HG02759 (cell line): Measurements from ENCODE around the gene RDH16.
"Not testable (repeated sequence)": the region's sequence is repeated elsewhere in the genome, so short reads cannot be mapped to it uniquely, and the experiment has no call there.

Experiments used
- ATAC-seq: cut with Tn5 transposase; IDR thresholded peaks from one replicate; pipeline ENCODE4 v1.9.1; 2021; ENCODE audit warnings: mild to moderate bottlenecking, moderate library complexity; ENCODE audit not compliant: unreplicated experiment

The RDH16 gene

GRCh38 chr12:56954958-56955355, 2.5 kb downstream of the RDH16 start:
- ATAC-seq: no peak

- no peak for ATAC-seq
These were observed 3.1 kb downstream of the RDH16 start for GRCh38 chr12:56954057-56954957.

GRCh38 chr12:56953314-56953713, 4.1 kb downstream of the RDH16 start:
- no peak for ATAC-seq

DNA sequence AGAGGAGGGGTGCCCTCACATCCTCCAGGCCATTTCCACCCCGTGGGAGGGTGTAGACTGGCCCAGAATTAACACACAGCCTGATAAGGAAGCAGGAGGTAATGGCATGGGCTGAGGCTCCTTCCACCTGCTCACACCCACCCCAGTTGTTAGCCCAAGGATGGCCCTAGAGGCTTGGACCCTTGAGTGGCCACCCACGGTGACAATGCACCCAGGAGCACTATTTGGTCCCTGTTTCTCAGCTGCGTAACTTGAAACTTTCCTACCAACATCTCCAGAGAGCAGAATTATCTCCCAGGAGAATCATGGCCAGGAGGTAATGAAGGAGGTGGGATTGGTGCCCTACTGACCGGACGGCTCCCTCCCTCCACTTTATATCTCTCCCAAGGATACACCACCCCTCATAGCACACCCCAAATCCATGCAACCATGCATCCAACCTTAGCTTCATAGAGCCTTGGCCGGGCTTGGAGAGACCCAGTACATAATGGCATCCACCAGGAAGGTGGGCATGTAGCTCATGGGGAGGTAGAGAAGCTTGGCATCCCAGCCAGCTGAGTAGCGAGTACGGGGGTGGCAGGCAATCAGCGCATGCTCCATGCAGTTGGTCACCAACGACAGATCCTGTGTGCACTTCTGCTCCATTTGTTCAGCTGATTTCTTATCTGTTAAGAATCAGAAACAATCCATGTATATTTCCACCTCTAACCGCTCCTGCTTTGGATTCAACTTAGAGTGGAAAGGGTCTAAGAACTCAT, 5.6 kb downstream of the RDH16 start:
- no peak for ATAC-seq

GRCh38 chr12:56948881-56949280, 8.5 kb downstream of the RDH16 start:
- ATAC-seq: no peak

DNA sequence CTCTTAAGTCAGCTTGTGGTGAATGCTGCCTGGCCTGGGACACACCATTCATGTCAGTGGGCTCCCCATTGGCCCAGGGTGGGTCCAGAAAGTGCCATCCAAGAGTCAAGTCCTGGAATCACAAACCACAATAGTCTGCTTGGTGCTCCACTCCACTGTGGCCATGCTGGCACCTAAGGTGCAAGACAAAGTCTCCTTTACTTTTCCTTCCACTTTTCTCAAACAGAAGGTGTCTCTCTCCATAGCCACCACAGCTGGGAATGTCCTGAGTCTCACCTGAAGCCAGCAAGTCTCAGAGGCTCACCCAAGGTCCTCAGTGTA, 9.0 kb downstream of the RDH16 start:
- ATAC-seq: no peak

DNA sequence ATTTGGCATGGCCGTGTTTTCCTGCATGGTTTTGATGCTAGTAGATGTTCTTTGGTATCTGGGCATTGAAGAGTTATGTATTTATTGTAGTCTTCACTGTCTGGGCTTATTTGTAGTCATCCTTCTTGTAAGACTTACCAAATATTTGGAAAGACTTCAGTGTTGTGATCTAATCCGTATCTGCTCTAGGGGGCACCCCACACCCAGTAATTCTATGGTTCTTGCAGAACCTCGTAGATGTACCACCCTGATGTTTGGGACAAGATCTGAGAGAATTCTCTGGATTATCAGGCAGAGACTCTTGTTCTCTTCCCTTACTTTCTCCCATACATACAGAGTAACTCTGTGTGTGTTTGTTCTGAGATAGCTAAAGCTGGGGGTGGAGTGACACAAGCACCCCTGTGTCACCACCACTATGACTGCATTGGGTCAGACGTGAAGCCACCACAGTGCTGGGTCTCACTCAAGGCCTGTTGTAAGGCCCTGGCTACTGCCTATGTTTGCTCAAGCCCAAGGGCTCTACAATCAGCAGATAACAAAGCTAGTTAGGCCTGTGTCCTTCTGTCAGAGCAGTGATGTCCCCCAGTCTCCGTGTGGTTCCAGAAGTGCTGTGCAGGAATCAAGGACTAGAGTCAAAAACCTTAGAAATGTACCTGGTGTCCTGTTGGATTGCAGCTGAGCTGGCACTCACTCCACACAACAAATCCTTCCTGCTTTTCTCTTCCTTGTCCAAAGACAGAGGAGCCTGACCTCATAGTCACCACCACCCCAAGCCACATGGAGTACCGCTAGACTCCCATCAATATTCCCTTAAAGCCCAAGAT, 9.6 kb downstream of the RDH16 start:
- ATAC-seq: no peak

DNA sequence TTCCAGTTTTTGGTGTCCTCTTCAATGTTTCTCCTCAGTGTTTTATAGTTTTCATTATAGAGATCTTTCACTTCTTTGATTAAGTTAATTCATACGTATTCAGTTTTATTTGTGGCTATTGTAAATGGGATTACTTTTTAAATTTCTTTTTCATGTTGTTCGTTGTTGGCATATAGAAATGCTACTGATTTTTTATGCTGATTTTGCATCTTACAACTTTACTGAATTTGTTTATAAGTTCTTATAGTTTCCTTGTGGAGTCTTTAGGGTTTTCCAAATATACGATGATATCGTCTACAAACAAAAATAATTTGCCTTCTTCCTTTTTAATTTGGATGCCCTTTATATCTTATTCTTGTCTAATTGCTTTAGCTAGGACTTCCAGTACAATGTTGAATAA, 13.5 kb downstream of the RDH16 start:
- ATAC-seq: no peak

DNA sequence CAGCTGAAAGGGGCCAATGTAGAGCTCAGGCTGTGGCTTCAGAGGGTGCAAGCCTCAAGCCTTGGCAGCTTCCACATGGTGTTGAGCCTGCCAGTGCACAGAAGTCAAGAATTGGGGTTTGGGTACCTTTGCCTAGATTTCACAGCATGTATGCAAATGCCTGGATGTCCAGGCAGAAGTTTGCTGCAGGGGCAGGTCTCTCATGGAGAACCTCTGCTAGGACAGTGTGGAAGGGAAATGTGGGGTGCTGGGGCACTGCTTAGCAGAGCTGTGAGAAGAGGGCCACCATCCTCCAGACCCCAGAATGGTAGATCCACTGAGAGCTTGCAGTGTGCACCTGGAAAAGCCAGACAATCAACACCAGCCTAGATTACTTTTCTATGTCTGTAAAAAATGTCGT, 14.0 kb downstream of the RDH16 start:
- not testable (repeated sequence) for ATAC-seq

GRCh38 chr12:56941299-56942017, 15.9 kb downstream of the RDH16 start:
- ATAC-seq: no peak

GRCh38 chr12:56940942-56941298, 16.5 kb downstream of the RDH16 start:
- not testable (repeated sequence) for ATAC-seq

DNA sequence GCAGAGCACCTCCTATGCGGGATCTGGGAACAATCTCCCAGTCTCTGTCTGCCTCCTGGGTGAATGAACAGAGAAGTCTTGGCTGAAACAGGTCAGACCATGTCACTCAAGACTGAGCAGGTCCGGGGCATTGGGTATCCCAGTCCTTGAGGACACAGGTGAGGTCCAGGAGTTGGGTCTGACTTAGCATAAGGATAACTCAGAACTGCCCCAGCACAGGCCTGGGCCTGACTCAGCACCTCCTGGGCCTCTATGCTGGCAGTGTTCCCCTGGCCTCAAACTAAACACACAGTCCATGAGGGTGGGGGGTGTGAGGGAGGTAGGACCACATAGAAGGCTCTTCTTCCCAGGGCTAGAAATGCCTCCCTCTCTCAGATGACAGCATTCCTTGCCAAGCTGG, 21.7 kb downstream of the RDH16 start:
- ATAC-seq: no peak

- ATAC-seq: no peak
These were observed 22.3 kb downstream of the RDH16 start for GRCh38 chr12:56935157-56935556.

- no peak for ATAC-seq
These were observed 23.4 kb downstream of the RDH16 start, which contains the start of gene SDR9C7 for GRCh38 chr12:56933826-56934625. Gene SDR9C7, minus strand, starts transcription at chr12:56934408. Its CDS starts 147 bp downstream, at chr12:56934261.

GRCh38 chr12:56932867-56933266, 24.5 kb downstream of the RDH16 start:
- no peak for ATAC-seq

DNA sequence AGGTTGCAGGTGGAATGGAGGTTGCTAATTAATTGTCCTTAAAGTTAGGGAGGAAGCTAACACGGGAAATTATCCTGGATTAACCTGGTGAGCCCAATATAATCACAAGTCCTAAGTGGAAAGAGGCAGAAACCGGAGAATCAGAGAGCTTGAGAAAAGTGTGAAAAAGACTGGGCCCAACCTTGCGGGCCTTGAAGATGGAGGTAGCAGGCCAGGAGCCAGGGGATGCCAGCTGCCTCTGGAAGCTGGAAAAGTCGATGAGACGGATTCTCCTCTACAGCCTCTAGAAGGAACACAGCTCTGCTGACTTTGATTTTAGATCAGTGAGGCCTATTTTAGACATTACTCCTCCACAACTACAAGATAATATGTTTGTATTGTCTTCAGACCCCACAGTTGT, 25.3 kb downstream of the RDH16 start:
- no peak for ATAC-seq

- no peak for ATAC-seq
These were observed 25.9 kb downstream of the RDH16 start for GRCh38 chr12:56931474-56931978.

GRCh38 chr12:56930241-56930640, 27.2 kb downstream of the RDH16 start:
- ATAC-seq: no peak

- ATAC-seq: no peak
These were observed 27.6 kb downstream of the RDH16 start for GRCh38 chr12:56929780-56930179.

DNA sequence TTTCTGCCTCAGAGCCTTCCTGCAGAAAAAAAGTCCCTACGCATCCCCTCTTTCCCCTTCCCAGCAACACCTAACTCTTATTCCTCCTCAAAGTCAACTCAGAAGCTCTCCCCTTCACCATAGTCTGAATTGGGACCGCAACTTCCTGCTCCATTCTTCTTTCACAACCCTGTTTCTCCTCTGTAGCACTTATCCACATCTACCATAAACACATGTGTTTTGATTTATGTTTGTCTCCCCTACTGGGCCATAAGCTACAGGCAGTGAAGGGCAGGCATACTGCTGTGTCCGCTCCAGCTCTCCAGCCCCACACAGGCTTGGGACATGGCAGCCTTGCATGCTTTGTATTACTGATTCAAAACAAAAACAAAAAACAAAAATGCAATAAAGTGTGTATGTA, 29.1 kb downstream of the RDH16 start:
- no peak for ATAC-seq
